ENCODE measurements around the gene ZNF366.

ZNF366 gene

DNA sequence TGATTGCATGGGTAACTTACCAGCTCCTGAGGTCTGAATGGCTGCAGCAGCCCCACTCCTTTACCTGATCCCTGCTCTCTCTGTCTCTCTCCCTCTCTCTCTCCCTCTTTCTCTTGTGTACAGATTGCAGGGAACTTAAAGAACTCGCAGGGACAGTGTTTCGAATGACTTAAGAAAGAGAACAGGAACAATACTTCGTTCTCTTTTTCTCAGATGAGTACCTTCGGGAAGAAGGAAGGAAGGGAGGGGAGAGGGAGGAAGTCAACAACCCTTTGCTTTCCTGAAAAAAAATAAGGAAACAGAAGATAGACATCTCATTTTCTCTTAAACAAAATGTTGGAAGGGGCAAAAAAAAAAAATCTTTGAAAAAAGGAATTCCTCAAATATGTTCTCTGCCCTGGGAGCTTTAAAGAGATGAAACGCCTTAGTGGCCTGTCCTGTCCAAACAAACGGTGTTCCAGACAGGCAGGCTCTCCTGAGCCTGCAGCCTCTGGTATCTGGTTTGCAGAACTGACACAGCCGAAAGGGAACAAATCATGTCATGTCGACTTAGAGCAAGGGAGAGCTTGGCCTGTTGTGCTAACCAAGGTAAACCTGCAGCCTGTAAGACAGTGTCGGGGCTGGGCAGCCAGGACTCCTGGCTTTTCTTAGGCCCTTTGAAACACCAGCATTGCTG is at the start of gene ZNF366:
Gene ZNF366, minus strand, starts transcription at position 180 of the 676 bp plus-strand sequence. CDS start 45,914 bp downstream, outside the sequence.
- no peak for DNase-seq

DNA sequence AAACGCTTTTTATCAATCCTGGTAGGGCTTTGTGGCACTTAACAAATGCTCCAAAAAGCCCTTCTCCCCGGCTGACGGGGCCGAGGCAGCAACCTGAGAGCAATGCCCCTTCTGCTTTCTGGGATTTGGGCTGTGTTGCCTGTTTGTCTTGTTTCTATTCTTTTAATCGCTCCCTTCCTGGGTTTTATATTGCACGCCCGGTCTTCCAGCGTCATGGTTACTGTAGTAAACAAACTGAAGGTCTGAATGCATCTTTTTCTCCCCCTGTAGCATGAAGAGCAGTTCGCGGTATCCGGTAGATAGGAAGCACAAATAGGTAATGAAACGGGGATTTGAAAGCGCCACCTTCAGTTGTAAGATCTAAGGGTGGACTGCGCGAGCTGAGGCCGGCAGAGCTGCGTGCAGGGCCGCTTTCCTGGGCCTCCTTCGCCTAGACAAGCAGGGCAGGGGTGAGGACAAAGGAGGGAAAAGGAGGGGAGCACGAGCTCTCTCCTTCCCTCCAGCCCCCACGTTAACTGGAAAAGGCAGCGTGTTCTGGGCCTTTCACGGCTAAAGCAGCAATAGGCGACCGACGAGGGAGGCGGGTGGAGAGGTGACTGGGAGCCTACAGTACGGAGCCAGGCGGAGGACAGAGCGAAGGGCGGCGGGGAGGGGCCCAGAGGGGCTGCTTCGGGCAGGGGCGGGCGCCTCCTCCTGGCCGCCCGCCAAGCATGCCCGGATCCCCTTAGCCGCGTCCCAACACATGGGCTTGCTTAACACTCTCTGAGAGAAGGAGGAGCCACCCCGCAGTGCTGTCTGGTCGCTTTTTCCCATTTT is 49.3 kb upstream of the ZNF366 start:
- peak; percentile 5 to 30 for DNase-seq

DNA sequence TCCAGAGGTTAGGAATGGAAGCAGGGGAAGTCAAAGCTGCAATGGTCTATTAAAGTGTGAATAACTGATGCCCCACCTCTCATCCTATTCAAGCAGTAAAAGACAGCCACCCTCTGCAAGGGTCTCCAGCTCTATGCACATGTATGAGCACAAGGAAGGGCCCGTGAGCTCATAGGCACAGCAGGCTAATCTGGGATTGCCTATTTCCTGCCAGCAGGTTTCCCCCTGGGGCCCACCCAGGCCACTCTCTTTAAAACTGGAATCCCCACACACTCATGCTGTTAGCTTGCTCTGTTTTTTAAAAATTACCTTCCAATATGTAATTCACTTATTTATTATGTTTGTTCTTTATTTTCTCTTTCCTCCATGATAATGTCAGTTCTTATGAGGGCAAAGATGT is 48.7 kb upstream of the ZNF366 start:
- no peak for DNase-seq

- no peak for DNase-seq
Measured at GRCh38 chr5:72554897-72555296, 47.7 kb upstream of the ZNF366 start.

GRCh38 chr5:72552041-72552557 is 44.9 kb upstream of the ZNF366 start:
- no peak for DNase-seq

DNA sequence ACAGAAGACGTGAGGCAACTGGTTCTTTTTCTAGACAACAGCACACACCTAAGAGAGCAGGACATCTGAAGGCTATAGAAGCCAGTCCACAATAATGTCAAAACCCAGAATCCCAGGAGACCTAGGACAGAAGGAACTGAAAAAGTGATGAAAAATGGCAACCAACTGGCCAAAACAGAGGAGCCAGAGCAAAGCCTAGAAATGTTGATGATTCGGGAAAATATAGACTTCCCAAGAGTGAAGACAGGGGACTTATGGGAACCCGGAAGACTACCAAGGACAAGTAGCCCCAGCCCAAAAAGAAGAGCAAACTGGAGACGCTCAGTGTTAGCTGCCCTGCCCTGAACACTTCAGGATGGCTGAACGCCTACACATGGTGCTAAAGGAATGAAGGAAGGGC is 43.4 kb upstream of the ZNF366 start:
- DNase-seq, result no peak

GRCh38 chr5:72543811-72544210 is 36.6 kb upstream of the ZNF366 start:
- DNase-seq, result no peak

- DNase-seq, result no peak
Measured at GRCh38 chr5:72543365-72543764, 36.2 kb upstream of the ZNF366 start.

DNA sequence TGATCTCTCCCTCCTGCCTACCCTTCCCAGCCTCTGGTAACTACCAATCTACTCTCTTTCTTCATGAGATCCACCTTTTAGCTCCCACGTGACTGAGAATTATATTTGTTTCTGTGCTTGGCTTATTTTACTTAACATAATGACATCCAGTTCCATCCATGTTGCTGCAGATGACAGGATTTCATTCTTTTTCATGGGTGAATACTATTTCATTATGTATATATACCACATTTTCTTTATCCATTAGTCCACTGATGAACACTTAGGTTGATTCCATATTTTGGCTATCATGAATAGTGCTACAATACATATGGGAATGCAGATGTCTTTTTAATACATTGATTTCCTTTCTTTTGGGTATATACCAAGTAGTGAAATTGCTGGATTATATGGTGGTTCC is 35.5 kb upstream of the ZNF366 start:
- DNase-seq, result no peak

DNA sequence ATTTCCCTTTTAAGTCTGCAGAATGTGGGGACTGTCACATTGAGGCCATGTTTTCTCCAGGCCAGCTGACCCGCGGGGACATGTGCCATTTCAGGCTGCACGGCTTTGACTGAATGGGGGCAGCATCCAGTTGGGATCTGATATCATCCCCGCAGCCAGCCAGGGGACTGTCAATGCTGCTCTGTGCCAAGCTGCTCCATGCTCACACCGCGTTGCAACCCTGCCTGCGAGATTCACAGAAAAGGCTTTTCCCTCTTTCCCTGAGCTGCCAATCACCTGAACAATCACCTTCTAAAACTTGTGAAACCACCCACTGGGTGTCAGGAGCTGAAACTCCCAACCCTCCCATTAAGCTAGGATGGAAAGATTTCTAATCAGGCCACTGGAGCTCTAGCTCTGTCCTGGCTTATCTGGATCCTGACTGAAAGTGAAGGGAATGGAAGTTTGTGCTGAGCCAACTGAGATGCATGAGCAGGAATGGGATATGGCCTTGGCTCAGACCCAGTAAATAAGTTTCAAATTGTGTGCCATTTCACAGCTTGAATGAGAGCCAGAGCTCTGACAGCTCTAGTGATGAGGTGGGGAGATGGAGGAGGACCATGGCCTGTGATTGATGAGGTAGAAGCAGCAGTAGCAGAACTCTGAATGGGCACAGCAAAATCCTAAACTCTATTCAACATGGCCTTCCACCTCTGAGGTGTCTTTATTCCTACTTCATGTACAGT is 34.5 kb upstream of the ZNF366 start:
- no peak for DNase-seq

DNA sequence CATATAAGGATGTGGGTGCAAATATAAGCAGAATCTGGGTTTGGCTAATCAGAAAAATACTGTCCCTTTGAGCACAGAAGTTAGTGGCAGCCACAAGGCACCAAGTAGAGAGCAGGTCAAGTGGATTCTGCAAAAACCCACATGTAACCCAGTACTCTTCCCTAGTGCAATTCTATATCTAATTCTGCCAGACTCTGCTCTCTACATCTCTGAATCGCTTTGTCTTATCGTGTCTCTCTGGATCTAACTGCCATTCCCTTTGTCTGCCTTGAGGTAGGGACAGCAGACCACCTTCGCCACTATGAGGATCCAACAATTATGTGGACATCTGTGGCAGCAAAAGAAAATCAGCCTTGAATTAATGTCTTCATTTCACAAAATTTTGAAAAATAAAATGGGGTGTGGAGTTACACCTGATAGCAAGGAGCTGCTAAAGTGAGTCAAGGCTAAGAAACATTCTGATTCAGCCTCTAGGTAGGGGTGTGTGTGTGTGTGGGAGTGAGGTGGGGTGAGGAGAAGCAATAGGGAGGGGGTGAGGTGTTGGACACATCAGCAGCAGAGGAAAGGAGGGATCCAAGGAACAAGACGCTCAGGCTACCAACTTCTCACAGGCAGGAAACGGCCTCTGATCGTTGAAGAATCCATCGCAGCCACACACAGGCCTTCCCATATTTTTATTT is 33.7 kb upstream of the ZNF366 start:
- DNase-seq, result no peak

DNA sequence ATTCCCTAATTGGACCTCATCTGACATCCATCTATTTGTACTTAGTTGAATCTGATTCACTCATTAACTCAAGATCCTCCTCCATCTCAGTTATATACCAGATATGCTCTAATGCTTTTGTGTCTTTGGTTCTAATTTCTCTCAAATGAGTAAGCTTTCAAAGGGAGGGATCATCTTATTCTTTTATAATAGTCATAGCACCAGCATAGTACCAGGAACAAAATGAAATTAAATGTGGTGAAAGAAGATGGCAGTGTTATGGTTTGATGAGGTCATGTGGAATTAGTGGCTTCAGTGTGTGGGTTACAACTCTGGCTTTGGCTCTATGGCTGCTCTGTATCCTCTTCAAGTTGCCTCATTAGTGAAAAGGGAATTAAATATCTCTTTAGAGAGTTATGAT is 32.5 kb upstream of the ZNF366 start:
- DNase-seq, result no peak

DNA sequence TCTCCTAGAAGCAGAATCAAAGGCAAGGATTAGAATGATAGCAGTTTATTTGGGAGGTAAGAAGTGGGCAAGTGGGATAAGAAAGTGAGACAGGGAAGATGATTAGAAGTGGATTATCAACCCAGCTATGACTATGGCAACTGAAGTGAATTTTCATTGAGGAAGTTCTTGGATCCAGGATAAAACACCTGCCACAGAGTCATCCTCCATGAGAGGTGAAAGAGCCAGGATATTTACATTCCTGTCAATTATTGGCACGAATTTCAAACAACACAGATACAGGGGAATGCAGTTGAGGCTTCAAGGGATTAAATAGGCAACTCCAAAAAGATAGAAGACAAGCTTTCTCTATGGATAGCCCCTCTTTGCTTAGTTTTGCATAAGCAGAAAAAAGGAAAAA is 31.8 kb upstream of the ZNF366 start:
- DNase-seq, result no peak

DNA sequence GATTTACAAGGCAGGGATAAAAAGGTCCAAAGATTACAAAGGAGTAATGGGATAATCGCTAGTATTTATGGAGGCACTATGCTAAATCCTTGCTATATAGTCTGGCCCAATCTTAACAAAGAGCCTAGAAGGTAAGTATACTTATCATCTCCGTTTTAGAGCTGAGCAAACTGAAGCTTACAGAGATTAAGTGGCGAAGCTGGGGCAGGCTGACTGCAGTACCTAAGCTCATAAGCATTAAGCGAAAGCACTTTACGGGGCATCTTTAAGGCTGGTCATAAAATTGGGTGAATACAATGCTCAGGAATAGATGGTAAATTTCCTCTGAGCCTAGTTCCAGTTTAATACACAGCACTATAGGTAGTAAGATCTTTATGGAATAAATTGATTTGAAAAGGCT is 30.0 kb upstream of the ZNF366 start:
- no peak for DNase-seq

DNA sequence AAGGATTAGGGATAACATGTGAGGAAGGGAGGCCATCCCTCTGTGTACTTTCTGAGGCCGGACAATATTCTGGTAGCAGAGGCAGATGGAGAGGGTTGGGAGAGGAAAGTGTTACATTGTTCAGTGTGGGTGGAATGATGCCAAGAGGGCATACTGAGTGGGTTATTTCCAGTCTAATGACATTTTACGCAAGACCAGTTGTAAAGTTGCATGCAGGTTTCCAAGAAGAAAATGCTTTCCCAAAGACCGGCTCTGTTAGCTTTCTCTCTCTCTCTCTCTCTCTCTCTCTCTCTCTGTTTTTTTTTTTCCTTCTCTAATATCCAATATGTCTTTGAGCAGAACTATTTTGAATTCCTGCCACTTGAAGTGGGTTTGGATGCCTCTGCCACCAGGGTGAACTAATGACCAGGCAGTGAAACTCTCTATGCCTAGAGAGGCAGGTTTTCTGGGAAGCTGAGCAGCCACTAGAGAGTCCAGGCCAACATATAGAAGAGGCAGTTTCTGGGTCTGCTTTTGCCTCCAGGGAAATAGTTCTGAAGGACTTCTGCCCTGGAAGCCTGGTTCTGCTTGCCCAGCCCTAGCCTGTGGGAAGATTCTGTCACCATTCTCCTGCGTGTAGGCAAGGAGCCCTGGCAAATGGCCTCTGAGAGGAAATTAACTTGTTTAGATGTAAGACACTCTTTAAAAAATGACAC is 24.4 kb upstream of the ZNF366 start:
- no peak for DNase-seq

DNA sequence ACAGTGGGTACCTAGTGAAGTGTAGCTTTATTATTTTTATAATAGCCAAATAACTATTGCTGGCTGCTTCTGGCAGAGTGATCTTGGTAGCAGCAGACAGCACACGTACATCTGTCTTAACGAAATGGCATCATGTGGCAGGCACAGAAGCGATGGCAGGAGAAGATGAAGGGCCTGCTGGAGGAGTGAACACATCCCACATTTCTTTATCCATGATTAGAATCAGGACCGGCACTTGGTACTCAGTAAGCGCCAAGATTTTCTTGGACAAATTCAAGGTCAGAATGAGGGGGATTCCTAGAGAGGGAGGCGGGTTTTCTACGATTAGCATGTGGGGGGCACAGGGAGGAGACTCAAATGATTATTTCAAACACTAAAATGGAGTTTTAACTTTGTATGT is 23.0 kb upstream of the ZNF366 start:
- no peak for DNase-seq

- no peak for DNase-seq
Measured at GRCh38 chr5:72529383-72529782, 22.2 kb upstream of the ZNF366 start.

DNA sequence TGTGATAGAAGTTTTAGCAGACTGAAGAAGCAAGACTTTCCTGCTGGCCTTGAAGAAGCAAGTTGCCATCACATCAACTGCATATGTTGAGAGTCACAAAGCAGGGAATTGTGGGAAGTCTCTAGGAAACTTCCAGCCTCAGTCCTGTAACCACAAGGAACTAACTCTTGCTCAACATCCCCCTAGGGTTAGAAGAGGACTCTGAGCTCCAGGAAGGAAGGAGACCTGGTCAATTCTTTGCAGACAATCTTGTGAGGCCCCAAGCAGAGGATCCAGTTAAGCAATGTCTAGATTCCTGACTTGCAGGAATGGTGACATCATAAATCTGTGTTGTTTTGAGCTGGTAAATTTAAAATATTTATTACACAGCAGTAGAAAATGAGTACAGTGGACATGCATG is 18.6 kb upstream of the ZNF366 start:
- DNase-seq, result no peak

- peak in 1 of 2 donors; percentile 12 for DNase-seq
Measured at GRCh38 chr5:72523960-72524582, 16.9 kb upstream of the ZNF366 start.

GRCh38 chr5:72522607-72523006 is 15.4 kb upstream of the ZNF366 start:
- DNase-seq, result no peak

GRCh38 chr5:72519111-72519510 is 11.9 kb upstream of the ZNF366 start:
- DNase-seq, result no peak

Data from CD4-positive, alpha-beta T cell treated with Interleukin-4 for 1 hour (primary cell).